Mesothelial cell of epicardium (in vitro differentiated cells): ENCODE measurements around the gene CDKAL1. TPM values are rescaled to one million over a fixed set of nuclear protein-coding genes. Genes with fewer than 3 reads are reported as not detected.

ENCODE experiments used
- DNase-seq, 2 experiments: peaks; one replicate each; pipeline ENCODE4 v3.0.0; 2021; ENCODE audit warnings: low spot score in 2 of 2; ENCODE audit not compliant: unreplicated experiment in 2 of 2
- H3K27ac Mint-ChIP-seq: 2 replicates; pipeline ENCODE4 v1.8.0; 2021; ENCODE audit warnings: mixed read lengths
- H3K27me3 Mint-ChIP-seq: 2 replicates; pipeline ENCODE4 v1.8.0; 2021; ENCODE audit warnings: low read depth, mixed read lengths
- H3K36me3 Mint-ChIP-seq: 2 replicates; pipeline ENCODE4 v1.8.0; 2021; ENCODE audit warnings: mixed read lengths
- H3K4me1 Mint-ChIP-seq: 2 replicates; pipeline ENCODE4 v1.8.0; 2021; ENCODE audit warnings: mixed read lengths
- H3K4me3 Mint-ChIP-seq: 2 replicates; pipeline ENCODE4 v1.8.0; 2021; ENCODE audit warnings: mild to moderate bottlenecking, moderate library complexity, mixed read lengths
- H3K9me3 Mint-ChIP-seq: 2 replicates; pipeline ENCODE4 v1.8.0; 2021; ENCODE audit warnings: mixed read lengths
- total RNA-seq: library from RNA; stranded (reverse); gene quantifications from 3 replicates; pipeline ENCODE4 v1.2.1, GENCODE V29; 2021
- TF ChIP-seq, protein P1 (sequence below): fragments of 200-600 bp; sonication (generic); IDR thresholded peaks from one replicate; pipeline ENCODE4 v1.5.0; 2021; ENCODE audit warnings: antibody characterized with exemption; ENCODE audit not compliant: unreplicated experiment

The CDKAL1 gene
- total RNA-seq, 1 donor from 2014 or later, result 22.6 TPM

DNA sequence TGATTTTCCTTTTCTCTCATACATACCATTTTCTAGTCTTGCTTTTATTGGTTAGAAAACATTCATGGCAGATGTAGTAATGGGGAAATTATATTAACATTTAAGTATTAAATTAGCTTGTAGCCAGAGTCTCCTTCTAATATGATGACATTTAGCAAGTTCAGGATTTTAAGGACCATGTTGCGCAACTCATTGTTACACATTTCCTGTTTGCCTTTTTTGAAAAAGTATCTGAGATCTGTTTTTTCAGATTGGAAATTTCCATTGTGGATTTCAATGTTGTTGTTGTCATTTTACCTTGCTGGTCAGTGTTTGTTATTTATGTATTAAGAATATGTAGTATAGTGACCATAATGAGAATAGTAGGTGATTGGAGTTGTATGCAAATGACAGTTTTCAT, 38.7 kb downstream of the CDKAL1 start:
- peaks cover 4% of the 10 kb centered on the region for H3K9me3 Mint-ChIP-seq
- peaks cover 60% of the 10 kb centered on the region for H3K4me1 Mint-ChIP-seq
- no peak for DNase-seq
- H3K27ac Mint-ChIP-seq, result peak overlapping the region; percentile 52
- H3K36me3 Mint-ChIP-seq, result peaks cover 3% of the 10 kb centered on the region
- H3K4me3 Mint-ChIP-seq, result no peak overlapping the region
- H3K27me3 Mint-ChIP-seq, result no peaks in the 10 kb centered on the region
- TF ChIP-seq, protein P1, sequence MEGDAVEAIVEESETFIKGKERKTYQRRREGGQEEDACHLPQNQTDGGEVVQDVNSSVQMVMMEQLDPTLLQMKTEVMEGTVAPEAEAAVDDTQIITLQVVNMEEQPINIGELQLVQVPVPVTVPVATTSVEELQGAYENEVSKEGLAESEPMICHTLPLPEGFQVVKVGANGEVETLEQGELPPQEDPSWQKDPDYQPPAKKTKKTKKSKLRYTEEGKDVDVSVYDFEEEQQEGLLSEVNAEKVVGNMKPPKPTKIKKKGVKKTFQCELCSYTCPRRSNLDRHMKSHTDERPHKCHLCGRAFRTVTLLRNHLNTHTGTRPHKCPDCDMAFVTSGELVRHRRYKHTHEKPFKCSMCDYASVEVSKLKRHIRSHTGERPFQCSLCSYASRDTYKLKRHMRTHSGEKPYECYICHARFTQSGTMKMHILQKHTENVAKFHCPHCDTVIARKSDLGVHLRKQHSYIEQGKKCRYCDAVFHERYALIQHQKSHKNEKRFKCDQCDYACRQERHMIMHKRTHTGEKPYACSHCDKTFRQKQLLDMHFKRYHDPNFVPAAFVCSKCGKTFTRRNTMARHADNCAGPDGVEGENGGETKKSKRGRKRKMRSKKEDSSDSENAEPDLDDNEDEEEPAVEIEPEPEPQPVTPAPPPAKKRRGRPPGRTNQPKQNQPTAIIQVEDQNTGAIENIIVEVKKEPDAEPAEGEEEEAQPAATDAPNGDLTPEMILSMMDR, result no peak

DNA sequence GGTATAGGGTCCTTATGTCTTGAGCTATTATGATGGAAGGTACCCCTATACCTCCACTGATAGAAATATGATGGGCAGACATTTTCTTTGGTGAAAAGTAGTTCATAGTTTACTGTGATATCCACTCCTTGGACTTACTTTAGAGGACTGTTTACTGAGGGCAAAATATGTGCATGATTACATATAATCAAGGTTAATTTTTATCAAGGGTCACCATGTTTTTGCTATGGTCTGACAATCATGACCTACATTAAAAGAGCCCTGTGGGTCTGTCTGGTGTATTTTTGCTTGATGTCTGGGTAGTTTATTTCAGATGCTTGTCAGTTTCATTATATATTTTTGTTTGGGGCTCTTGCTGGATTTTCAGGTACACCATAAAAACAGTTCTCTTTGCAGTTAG, 40.1 kb downstream of the CDKAL1 start:
- peak overlapping the region; percentile 77 for H3K27ac Mint-ChIP-seq
- no peaks in the 10 kb centered on the region for H3K36me3 Mint-ChIP-seq

DNA sequence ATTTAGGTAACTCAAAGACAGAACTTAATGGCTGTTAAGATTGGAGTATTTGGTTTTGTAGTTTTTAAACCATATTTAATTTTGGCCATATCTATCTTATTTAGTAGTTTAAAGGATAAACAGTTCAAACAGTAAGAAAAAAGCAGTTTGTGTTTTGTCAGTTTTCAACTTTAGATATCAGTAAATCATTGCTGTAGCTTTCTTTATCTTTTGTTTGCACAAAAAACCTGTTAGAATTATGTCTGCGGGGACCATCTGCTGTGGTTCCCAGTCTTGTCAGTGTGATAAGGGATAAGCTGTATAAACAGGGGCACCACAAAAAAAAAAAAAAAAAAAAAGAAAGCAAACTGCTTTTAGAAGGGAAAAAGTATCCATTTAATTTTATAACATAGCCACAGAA, 40.9 kb downstream of the CDKAL1 start:
- no peak for DNase-seq
- peaks cover 2% of the 10 kb centered on the region for H3K36me3 Mint-ChIP-seq
- H3K4me1 Mint-ChIP-seq, result peaks cover 59% of the 10 kb centered on the region
- peak overlapping the region; percentile 38 for H3K27ac Mint-ChIP-seq
- no peaks in the 10 kb centered on the region for H3K9me3 Mint-ChIP-seq
- H3K4me3 Mint-ChIP-seq, result no peak overlapping the region
- no peaks in the 10 kb centered on the region for H3K27me3 Mint-ChIP-seq
- TF ChIP-seq, protein P1, result no peak

More for the DNA sequence above, 40.1 kb downstream of the CDKAL1 start:
- Mint-ChIP-seq H3K9me3 (no peaks in the 10 kb centered on the region), H3K4me3 (no peak overlapping the region), H3K4me1 (peaks cover 58% of the 10 kb centered on the region), H3K27me3 (no peaks in the 10 kb centered on the region)
- DNase-seq, result no peak
- TF ChIP-seq, protein P1, result no peak

DNA sequence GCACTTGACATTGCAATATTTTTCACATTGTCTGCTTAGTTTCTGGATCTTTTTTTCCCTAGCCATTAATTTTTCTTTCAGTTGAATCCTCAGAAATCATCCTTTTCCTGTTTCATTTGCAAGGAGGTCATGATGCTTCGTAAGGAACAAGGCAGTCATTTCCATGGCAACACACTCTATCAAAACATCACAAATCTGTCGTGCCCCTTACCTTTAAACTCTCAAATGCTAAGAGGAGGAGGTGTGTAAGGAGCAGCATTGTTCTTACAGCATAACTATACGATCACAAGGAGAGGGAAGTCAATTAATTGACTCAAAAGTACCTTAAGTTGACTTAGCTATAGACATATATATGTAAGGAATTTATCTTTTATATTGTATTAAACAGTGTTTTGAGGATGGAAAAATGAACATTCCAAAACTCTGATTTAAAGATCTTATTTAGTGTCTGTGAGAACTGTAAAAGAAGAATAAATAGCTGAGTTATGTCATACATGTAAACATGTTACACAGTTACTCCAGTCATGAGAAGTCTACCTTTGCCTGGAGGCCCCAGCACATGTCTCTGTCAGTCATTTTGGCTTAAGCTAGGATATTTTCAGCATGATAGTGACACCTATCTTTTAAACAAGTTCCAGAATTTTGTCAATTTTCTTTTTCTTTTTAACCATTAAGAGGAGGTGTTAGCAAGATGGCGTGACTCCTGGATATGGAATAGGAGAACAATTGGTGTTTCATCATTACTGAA, 41.6 kb downstream of the CDKAL1 start:
- no peak for DNase-seq
- peaks cover 59% of the 10 kb centered on the region for H3K4me1 Mint-ChIP-seq
- H3K27me3 Mint-ChIP-seq, result no peaks in the 10 kb centered on the region
- peaks cover 2% of the 10 kb centered on the region for H3K36me3 Mint-ChIP-seq
- H3K4me3 Mint-ChIP-seq, result no peak overlapping the region
- TF ChIP-seq, protein P1, result no peak
- peak overlapping the region; percentile 58 for H3K27ac Mint-ChIP-seq
- H3K9me3 Mint-ChIP-seq, result no peaks in the 10 kb centered on the region

DNA sequence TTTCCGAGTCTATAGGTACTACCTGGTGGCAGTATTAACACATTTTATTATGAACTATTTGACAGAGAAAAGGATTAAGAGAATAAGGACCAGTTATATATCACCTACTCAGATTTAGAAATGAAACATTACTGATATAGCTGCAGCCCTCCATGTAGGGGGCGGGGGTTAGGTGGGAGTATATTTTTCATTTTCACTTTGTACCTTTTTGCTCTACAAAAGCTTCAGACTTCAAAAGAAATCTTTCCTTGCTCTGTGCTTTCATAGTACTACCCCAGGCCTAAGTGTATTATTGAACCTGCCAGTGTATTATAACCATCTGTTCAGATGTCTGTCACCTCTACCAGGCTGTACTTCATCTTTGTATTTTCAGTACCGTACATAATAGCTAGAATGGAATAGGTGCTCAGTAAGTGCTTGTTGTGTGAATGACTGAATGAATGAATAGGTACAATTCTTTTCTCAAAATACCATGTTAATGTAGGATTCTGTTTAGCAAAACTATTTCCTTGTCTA, 43.0 kb downstream of the CDKAL1 start:
- TF ChIP-seq, protein P1, result no peak
- H3K9me3 Mint-ChIP-seq, result no peaks in the 10 kb centered on the region
- no peak overlapping the region for H3K4me3 Mint-ChIP-seq
- H3K4me1 Mint-ChIP-seq, result peaks cover 47% of the 10 kb centered on the region
- peaks cover 3% of the 10 kb centered on the region for H3K36me3 Mint-ChIP-seq
- H3K27me3 Mint-ChIP-seq, result no peaks in the 10 kb centered on the region
- peak overlapping the region; percentile 48 for H3K27ac Mint-ChIP-seq
- DNase-seq, result no peak
